Cardiac fibroblast (primary cell): ENCODE measurements around the gene CRYBG1.

Experiments
- DNase-seq, 2 donors: peaks; one replicate each; pipeline versions ENCODE4 v3.0.0 to v3.0.0-alpha.2; 2010; ENCODE audit warnings: low read depth in 2 of 2
- H3K4me3 ChIP-seq, 2 donors: replicated peaks in 1 of 2; 1 replicate in 1 of 2; 2 replicates in 1 of 2; pipeline ENCODE4 v1.5.1; 2011; ENCODE audit warnings: low read depth in 2 of 2, low read length in 2 of 2, mild to moderate bottlenecking in 2 of 2, moderate library complexity in 1 of 2
- TF ChIP-seq, protein P1 (sequence below): IDR thresholded peaks from one replicate; pipeline ENCODE4 v1.5.1; 2011; ENCODE audit warnings: low read depth, mild to moderate bottlenecking, low read length, inconsistent platforms

CRYBG1 gene

DNA sequence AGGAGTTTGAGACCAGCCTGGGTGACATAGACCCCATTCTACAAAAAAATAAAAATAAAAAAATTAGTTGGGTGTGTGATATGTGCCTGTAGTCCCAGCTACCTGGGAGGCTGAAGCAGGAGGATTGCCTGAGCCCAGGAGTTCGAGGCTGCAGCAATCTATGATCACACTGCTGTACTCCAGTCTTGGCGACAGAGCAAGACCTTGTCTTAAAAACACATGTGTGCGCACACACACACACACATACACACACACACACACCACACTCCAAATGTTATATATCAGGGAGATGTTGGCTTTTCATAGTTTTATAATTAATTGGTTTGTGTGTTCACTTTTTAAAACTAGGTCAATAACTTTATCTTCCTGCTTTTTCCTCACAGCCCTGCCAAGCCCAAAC, 158.2 kb downstream of the CRYBG1 start:
- TF ChIP-seq, protein P1, sequence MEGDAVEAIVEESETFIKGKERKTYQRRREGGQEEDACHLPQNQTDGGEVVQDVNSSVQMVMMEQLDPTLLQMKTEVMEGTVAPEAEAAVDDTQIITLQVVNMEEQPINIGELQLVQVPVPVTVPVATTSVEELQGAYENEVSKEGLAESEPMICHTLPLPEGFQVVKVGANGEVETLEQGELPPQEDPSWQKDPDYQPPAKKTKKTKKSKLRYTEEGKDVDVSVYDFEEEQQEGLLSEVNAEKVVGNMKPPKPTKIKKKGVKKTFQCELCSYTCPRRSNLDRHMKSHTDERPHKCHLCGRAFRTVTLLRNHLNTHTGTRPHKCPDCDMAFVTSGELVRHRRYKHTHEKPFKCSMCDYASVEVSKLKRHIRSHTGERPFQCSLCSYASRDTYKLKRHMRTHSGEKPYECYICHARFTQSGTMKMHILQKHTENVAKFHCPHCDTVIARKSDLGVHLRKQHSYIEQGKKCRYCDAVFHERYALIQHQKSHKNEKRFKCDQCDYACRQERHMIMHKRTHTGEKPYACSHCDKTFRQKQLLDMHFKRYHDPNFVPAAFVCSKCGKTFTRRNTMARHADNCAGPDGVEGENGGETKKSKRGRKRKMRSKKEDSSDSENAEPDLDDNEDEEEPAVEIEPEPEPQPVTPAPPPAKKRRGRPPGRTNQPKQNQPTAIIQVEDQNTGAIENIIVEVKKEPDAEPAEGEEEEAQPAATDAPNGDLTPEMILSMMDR: no peak
- H3K4me3 ChIP-seq: no peak overlapping the region
- DNase-seq: no peak

DNA sequence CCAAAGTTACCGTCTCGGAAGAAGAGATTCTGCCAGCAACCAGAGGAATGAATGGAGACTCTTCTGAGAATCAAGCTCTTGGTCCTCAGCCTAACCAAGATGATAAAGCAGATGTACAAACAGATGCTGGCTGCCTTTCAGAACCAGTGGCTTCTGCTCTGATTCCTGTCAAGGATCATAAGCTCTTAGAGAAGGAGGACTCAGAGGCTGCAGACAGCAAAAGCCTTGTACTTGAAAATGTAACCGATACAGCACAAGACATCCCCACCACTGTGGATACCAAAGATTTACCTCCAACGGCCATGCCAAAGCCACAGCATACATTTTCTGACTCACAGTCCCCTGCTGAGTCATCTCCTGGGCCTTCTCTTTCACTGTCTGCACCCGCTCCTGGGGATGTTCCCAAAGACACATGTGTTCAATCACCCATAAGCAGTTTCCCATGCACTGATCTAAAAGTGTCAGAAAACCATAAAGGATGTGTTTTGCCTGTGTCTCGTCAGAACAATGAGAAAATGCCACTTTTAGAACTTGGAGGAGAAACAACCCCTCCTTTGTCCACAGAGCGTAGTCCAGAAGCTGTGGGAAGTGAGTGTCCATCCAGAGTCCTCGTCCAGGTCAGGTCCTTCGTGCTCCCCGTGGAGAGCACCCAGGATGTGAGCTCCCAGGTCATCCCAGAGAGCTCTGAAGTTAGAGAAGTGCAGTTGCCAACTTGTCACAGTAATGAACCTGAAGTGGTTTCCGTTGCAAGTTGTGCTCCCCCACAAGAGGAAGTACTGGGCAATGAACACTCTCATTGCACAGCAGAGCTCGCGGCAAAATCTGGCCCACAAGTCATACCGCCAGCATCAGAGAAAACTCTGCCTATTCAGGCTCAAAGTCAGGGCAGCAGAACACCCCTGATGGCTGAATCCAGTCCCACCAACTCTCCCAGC, 159.2 kb downstream of the CRYBG1 start:
- TF ChIP-seq, protein P1: no peak
- peak; percentile 76 to 93 for DNase-seq
- H3K4me3 ChIP-seq: peak overlapping the region in 1 of 2 donors; percentile 16

DNA sequence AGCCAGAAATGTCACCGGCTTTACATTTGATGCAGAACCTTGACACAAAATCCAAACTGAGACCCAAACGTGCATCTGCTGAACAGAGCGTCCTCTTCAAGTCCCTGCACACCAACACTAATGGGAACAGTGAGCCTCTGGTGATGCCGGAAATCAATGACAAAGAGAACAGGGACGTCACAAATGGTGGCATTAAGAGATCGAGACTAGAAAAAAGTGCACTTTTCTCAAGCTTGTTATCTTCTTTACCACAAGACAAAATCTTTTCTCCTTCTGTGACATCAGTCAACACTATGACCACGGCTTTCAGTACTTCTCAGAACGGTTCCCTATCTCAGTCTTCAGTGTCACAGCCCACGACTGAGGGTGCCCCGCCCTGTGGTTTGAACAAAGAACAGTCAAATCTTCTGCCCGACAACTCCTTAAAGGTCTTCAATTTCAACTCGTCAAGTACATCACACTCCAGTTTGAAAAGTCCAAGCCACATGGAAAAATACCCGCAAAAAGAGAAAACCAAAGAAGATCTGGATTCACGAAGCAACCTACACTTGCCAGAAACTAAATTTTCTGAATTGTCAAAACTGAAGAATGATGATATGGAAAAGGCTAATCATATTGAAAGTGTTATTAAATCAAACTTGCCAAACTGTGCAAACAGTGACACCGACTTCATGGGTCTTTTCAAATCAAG, 160.3 kb downstream of the CRYBG1 start:
- no peak for DNase-seq
- no peak overlapping the region for H3K4me3 ChIP-seq
- TF ChIP-seq, protein P1: no peak

DNA sequence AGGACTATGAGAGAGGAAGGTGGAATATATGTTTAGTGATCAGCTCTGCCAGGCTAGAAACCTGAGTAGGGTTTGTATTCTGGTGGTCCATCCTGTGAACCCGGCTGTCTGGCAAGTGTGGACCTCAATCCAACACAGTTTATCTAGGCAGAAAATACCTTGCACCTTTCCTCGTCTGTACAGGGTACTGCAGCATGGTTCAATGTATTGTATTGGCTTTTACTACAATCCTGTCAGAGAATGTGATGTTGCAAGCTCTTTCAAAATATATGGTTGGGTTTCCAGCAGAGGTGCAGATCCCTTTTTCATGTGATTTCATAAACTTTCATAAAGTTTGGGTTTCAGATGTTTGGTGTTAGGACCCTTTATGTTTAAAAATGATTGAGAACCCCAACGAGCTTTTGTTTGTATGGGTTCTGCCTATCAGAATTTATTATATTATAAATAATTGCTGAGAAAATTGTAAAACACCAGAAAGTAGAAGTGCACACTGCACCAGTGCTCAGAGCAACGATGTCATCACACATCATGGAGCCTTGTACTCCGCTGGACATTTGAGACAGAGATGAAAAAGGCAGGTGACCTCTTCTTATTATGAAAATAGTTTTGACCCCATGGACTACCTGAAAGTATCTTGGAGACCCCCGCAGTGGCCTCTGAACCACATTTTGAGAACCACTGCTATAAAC, 162.2 kb downstream of the CRYBG1 start:
- no peak overlapping the region for H3K4me3 ChIP-seq
- no peak for DNase-seq
- TF ChIP-seq, protein P1: no peak

DNA sequence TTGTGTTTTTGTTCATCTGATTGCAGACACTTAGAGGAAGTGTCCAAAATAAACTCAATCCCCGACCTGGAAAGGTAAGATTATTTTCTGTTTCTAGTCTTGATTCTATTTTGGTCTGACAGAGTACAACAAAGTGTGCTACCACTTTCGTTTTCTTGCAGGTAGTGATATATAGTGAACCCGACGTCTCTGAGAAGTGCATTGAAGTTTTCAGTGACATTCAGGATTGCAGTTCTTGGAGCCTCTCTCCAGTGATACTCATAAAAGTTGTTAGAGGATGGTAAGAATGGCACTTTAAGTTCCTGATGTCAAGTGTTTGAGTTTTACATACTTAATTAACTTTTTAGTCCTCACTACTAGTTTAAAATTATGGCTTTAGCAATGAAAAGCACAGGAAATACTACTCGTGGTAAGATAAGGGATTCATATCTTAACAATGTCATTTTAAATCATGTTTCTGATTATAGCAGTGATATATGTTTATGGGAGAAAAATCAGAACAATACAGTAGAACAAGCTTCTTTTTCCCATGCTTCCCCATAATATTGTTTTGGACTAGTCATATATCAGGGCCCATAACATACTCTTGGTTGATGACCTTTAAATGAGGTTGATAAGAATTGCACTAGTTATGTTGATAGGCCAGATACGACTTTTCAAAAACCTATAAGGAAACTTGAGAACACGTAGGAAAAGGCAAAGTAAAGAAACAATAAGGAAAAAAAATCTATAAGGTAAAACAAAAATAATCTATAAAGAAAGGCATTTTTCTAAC, 164.8 kb downstream of the CRYBG1 start:
- TF ChIP-seq, protein P1: no peak
- no peak overlapping the region for H3K4me3 ChIP-seq
- no peak for DNase-seq

DNA sequence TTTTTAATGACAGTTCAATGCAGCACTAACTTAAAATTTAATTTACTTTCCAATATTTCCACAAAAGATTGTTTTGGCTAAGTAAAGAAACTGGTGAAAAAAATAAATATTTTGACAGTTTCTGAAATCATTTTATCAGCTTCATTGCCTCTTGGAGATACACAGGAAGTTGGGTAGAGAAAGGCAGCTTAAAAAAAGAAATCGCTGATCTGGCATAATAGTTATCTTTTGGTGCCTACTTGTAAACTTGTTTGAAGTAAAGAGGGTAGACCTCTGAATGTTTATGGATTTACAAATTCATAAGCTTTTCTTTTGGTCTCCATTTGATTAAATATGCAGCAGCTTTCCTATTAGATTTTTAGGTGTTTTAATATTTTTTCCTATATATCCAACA, 165.4 kb downstream of the CRYBG1 start:
- DNase-seq: no peak
- no peak overlapping the region for H3K4me3 ChIP-seq
- TF ChIP-seq, protein P1: no peak
